Thyroid gland (tissue), 4 donors: ENCODE data around the gene DOLPP1. TPM values are rescaled to one million over a fixed set of nuclear protein-coding genes. Genes with fewer than 3 reads are reported as not detected.

ENCODE experiments used
- DNase-seq, 2 donors: peaks; one replicate each; pipeline ENCODE4 v3.0.0-alpha.2; 2019
- H3K27ac ChIP-seq, 3 donors: fragments of 200-600 bp; sonication (generic); 1 replicate in 2 of 3; 2 replicates in 1 of 3; pipeline ENCODE4 v1.5.1; 2016 to 2019; ENCODE audit warnings: mild to moderate bottlenecking in 1 of 3, moderate library complexity in 1 of 3
- H3K27me3 ChIP-seq: fragments of 200-600 bp; sonication (generic); one replicate; pipeline ENCODE4 v1.5.1; 2019
- H3K36me3 ChIP-seq, 2 donors: fragments of 200-600 bp; sonication (generic); one replicate each; pipeline ENCODE4 v1.5.1; 2016 to 2019
- H3K4me1 ChIP-seq, 2 donors: fragments of 200-600 bp; sonication (generic); one replicate each; pipeline ENCODE4 v1.5.1; 2017 to 2019
- H3K4me3 ChIP-seq, 3 donors: fragments of 200-600 bp; sonication (generic); replicated peaks in 1 of 3; 1 replicate in 2 of 3; 2 replicates in 1 of 3; pipeline ENCODE4 v1.5.1; 2016; ENCODE audit warnings: mild to moderate bottlenecking in 1 of 3
- H3K9me3 ChIP-seq: fragments of 200-600 bp; sonication (generic); one replicate; pipeline ENCODE4 v1.5.1; 2017
- POLR2A ChIP-seq, 2 donors: fragments of 450-650 bp; IDR thresholded peaks; one replicate each; pipeline ENCODE4 v1.6.1; 2017; ENCODE audit warnings: antibody characterized with exemption in 2 of 2, mild to moderate bottlenecking in 2 of 2, moderate library complexity in 1 of 2
- WGBS, 2 donors: methylation state at CpG; one replicate each; pipeline ENCODE4 v1.1.5; 2017; 5-methylcytosine and 5-hydroxymethylcytosine counted together
- intact Hi-C: fragments of 100-400 bp; cut with DNase I; formaldehyde crosslinking; loops from one replicate; pipeline ENCODE4 v1.15.1; 2023
- total RNA-seq, 4 donors: library from RNA; depleted of rRNA; stranded (reverse); fragments of >200 nt; gene quantifications; one replicate each; pipeline ENCODE4 v1.2.3, GENCODE V29; 2016
- TF ChIP-seq, protein P1 (sequence below), 6 experiments: fragments of 200-600 bp in 3 of 6; fragments of 450-650 bp in 3 of 6; sonication (generic) in 3 of 6; IDR thresholded peaks; one replicate each; pipeline ENCODE4 v1.5.1; 2016 to 2019; ENCODE audit warnings: antibody characterized with exemption in 6 of 6, mild to moderate bottlenecking in 2 of 6, inconsistent platforms in 1 of 6, moderate library complexity in 1 of 6

DOLPP1 gene
- total RNA-seq, 4 donors from 2014 or later = 6.0 to 10.9 (median 8.3) TPM

DNA sequence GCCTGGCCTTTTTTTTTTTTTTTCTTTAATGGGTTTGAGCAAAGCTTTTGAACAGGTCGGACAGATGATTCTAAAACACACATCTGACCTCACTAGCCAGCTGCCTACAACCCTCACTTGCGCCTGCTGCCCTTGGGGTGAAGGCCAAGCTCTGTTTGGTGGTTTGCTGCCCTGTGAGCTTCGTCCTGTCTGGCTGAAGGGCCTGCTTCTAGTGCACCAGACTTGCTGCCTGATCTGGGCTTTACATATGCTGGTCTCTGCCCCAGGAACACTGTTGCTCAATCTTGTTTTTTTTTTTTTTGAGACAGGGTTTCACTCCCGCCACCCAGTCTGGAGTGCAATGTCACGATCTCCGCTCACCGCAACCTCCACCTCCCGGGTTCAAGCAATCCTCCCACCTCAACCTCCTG, 16.4 kb upstream of the DOLPP1 start:
- TF ChIP-seq, protein P1, sequence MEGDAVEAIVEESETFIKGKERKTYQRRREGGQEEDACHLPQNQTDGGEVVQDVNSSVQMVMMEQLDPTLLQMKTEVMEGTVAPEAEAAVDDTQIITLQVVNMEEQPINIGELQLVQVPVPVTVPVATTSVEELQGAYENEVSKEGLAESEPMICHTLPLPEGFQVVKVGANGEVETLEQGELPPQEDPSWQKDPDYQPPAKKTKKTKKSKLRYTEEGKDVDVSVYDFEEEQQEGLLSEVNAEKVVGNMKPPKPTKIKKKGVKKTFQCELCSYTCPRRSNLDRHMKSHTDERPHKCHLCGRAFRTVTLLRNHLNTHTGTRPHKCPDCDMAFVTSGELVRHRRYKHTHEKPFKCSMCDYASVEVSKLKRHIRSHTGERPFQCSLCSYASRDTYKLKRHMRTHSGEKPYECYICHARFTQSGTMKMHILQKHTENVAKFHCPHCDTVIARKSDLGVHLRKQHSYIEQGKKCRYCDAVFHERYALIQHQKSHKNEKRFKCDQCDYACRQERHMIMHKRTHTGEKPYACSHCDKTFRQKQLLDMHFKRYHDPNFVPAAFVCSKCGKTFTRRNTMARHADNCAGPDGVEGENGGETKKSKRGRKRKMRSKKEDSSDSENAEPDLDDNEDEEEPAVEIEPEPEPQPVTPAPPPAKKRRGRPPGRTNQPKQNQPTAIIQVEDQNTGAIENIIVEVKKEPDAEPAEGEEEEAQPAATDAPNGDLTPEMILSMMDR (IDR thresholded peaks at IDR 0.05) = no peak
- TF ChIP-seq POLR2A (IDR thresholded peaks at IDR 0.05) = no peak
- intact Hi-C loops = no loop called here
- no peak overlapping the region for H3K27ac ChIP-seq
- no peaks in the 10 kb centered on the region for H3K4me1 ChIP-seq
- H3K9me3 ChIP-seq = no peaks in the 10 kb centered on the region
- H3K4me3 ChIP-seq = no peak overlapping the region
- WGBS, 2 donors = 98% methylated on average over 8 of the region's 8 CpGs
- H3K27me3 ChIP-seq = no peaks in the 10 kb centered on the region
- H3K36me3 ChIP-seq = peaks cover 57 to 58% of the 10 kb centered on the region in 2 donors
- no peak for DNase-seq

DNA sequence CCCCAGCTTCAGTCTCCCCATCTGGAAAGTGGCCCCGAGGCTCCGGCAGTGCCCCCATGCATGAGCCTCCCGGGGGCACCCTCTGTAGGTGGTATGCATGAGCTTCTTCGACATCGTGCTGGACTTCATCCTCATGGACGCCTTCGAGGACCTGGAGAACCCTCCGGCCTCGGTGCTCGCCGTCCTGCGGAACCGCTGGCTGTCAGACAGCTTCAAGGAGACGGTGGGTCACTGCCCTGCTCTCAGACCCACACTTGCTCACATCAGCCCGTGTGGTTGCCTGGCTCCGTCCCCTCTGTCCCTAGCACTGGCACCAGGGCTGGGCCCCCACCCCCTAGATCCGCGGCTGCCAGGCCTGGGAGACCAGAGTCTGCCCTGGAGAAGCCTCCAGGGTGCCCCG, 12.8 kb upstream of the DOLPP1 start:
- no peak overlapping the region for H3K27ac ChIP-seq
- H3K9me3 ChIP-seq = no peaks in the 10 kb centered on the region
- no peak for TF ChIP-seq POLR2A (IDR thresholded peaks at IDR 0.05)
- TF ChIP-seq, protein P1 (IDR thresholded peaks at IDR 0.05) = no peak
- WGBS, 2 donors = 94 to 99% methylated on average over 14 to 18 of the region's 19 CpGs
- no peaks in the 10 kb centered on the region for H3K27me3 ChIP-seq
- peaks cover 36 to 39% of the 10 kb centered on the region in 2 donors for H3K36me3 ChIP-seq
- intact Hi-C loops = no loop called here
- H3K4me1 ChIP-seq = no peaks in the 10 kb centered on the region
- H3K4me3 ChIP-seq = no peak overlapping the region
- no peak for DNase-seq

DNA sequence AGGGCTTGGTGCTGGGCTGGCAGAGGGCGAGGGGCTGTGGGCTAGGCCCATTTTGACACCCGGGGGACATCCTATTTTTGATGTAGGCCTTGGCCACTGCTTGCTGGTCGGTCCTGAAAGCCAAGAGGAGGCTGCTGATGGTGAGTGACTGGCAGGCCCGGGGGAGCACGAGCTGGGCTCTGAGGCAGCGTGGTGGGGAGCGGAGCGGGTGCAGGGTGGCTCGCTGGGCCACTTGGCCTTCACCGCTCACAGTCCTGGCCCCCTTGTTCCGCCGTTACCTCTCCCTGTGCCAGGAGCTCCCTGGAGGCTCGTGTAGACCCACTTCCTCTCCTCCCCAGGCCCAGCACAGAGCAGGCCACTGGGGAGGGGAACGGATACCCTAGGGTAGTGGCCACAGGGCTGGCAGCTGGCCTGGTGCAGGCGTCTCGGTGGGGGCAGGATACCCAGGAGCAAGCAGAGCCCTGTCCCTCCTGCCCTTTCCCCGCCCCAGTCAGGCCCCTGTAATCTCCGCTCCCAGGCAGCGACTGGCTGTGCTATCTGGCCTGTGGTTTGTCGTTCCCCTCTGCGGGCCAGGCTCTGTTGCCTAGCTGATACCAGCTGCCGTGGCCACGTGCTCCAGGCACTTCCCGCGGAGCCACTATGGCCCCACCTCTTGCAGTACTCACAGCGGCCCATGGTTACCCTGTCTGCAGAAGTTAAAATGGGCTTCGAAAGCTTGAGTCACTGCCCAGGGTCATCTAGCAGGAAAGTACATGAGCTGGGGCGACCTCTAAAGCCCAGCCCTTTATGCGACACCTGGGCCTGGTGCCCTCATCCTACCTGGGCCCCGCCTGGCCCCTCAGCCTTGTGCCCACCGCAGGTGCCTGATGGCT, 11.7 kb upstream of the DOLPP1 start:
- no peak for TF ChIP-seq POLR2A (IDR thresholded peaks at IDR 0.05)
- TF ChIP-seq, protein P1 (IDR thresholded peaks at IDR 0.05) = no peak
- no peaks in the 10 kb centered on the region for H3K9me3 ChIP-seq

GRCh38 chr9:129069862-129070641, 10.9 kb upstream of the DOLPP1 start:
- WGBS, 2 donors = 91 to 92% methylated on average over 16 to 24 of the region's 26 CpGs
- no peaks in the 10 kb centered on the region for H3K4me1 ChIP-seq
- intact Hi-C loops = no loop called here
- peaks cover 24% of the 10 kb centered on the region in 2 donors for H3K36me3 ChIP-seq
- TF ChIP-seq, protein P1 (IDR thresholded peaks at IDR 0.05) = no peak
- TF ChIP-seq POLR2A (IDR thresholded peaks at IDR 0.05) = no peak
- DNase-seq = no peak
- no peak overlapping the region for H3K27ac ChIP-seq
- no peaks in the 10 kb centered on the region for H3K9me3 ChIP-seq
- H3K4me3 ChIP-seq = no peak overlapping the region
- H3K27me3 ChIP-seq = no peaks in the 10 kb centered on the region

More for the DNA sequence above, 11.7 kb upstream of the DOLPP1 start:
- Histone ChIP-seq H3K27me3 (no peaks in the 10 kb centered on the region), H3K4me1 (no peaks in the 10 kb centered on the region), H3K36me3 (peaks cover 26 to 30% of the 10 kb centered on the region in 2 donors), H3K27ac (no peak overlapping the region), H3K4me3 (no peak overlapping the region)
- WGBS, 2 donors = 84 to 88% methylated on average over 15 to 28 of the region's 31 CpGs
- intact Hi-C loops = no loop called here
- DNase-seq = peak in 1 of 2 donors; percentile 16
